Calu3 (cell line): ENCODE measurements around the gene SLC6A9. TPM values are rescaled to one million over a fixed set of nuclear protein-coding genes. Genes with fewer than 3 reads are reported as not detected.

Source experiments
- BruUV-seq: library from RNA; stranded (reverse); fragments of 400-500 nt; replicated peaks from 2 replicates; lab custom pipeline; 2021; lab: Mats Ljungman, UMichigan
- CTCF ChIA-PET: fragments of 300-600 bp; sonication (Branson Sonifier 250); formaldehyde crosslinking; loops from one replicate; lab custom pipeline; 2022; ENCODE audit warnings: antibody characterized with exemption; lab: Charles Lee
- DNase-seq: peaks from one replicate; pipeline ENCODE4 v3.0.0; 2022
- H3K27ac Mint-ChIP-seq: one replicate; pipeline ENCODE4 v1.8.0; 2022; ENCODE audit warnings: mixed read lengths; ENCODE audit not compliant: unreplicated experiment
- H3K27me3 Mint-ChIP-seq: one replicate; pipeline ENCODE4 v1.8.0; 2022; ENCODE audit warnings: mixed read lengths; ENCODE audit not compliant: unreplicated experiment
- H3K36me3 Mint-ChIP-seq: one replicate; pipeline ENCODE4 v1.8.0; 2022; ENCODE audit warnings: mild to moderate bottlenecking, moderate library complexity, mixed read lengths; ENCODE audit not compliant: insufficient read depth, unreplicated experiment
- H3K4me1 Mint-ChIP-seq: one replicate; pipeline ENCODE4 v1.8.0; 2022; ENCODE audit warnings: mild to moderate bottlenecking, low read depth, mixed read lengths; ENCODE audit not compliant: unreplicated experiment
- H3K4me3 Mint-ChIP-seq: one replicate; pipeline ENCODE4 v1.8.0; 2022; ENCODE audit warnings: mild to moderate bottlenecking, low read depth, moderate library complexity, mixed read lengths; ENCODE audit not compliant: unreplicated experiment
- H3K9me3 Mint-ChIP-seq: one replicate; pipeline ENCODE4 v1.8.0; 2022; ENCODE audit warnings: low read depth, mixed read lengths; ENCODE audit not compliant: unreplicated experiment
- intact Hi-C: fragments of 100-400 bp; cut with micrococcal nuclease; formaldehyde crosslinking; loops from one replicate; pipeline ENCODE4 v1.10.0; 2022; ENCODE audit not compliant: unreplicated experiment
- total RNA-seq: library from RNA; stranded (reverse); gene quantifications from 2 replicates; pipeline ENCODE4 v1.2.3, GENCODE V29; 2022
- TF ChIP-seq, protein P1 (sequence below): fragments of 200-600 bp; IDR thresholded peaks from one replicate; pipeline ENCODE4 v1.8.0; 2022; ENCODE audit warnings: antibody characterized with exemption; ENCODE audit not compliant: unreplicated experiment

The SLC6A9 gene
- total RNA-seq, 1 experiment from 2014 or later = 18.2 TPM

DNA sequence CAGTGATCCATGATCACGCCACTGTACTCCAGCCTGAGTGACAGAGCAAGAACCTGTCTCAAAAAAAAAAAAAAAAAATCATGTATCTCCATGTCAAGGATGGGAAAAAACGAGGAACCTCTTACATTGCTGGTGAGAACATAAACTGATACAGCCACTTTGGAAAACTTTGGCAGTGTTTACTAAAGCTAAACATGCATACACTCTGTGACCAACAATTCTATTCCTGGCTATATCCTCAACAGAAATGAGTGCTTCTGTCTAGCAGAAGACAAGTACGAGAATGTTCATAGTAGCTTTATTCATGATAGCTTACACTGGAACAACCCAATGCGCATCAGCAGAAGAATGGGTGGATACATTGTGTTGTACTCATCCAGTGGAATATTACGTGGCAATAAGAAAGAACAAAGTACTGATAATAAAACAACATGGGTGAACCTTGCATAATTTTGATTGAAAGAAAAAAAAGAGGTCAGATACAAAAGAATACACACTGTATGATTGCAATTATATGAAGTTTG lies 31.5 kb upstream of the SLC6A9 start:
- no peaks in the 10 kb centered on the region for H3K36me3 Mint-ChIP-seq
- H3K27me3 Mint-ChIP-seq = no peaks in the 10 kb centered on the region
- no peaks in the 10 kb centered on the region for H3K9me3 Mint-ChIP-seq
- H3K4me3 Mint-ChIP-seq = no peak overlapping the region
- no peak overlapping the region for H3K27ac Mint-ChIP-seq
- no TSS peak for BruUV-seq
- no peak for DNase-seq
- H3K4me1 Mint-ChIP-seq = peaks cover 20% of the 10 kb centered on the region
- TF ChIP-seq, protein P1, sequence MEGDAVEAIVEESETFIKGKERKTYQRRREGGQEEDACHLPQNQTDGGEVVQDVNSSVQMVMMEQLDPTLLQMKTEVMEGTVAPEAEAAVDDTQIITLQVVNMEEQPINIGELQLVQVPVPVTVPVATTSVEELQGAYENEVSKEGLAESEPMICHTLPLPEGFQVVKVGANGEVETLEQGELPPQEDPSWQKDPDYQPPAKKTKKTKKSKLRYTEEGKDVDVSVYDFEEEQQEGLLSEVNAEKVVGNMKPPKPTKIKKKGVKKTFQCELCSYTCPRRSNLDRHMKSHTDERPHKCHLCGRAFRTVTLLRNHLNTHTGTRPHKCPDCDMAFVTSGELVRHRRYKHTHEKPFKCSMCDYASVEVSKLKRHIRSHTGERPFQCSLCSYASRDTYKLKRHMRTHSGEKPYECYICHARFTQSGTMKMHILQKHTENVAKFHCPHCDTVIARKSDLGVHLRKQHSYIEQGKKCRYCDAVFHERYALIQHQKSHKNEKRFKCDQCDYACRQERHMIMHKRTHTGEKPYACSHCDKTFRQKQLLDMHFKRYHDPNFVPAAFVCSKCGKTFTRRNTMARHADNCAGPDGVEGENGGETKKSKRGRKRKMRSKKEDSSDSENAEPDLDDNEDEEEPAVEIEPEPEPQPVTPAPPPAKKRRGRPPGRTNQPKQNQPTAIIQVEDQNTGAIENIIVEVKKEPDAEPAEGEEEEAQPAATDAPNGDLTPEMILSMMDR = no peak
- intact Hi-C loops = no loop called here
- CTCF ChIA-PET = interaction anchor here (0.7 kb wide), 2 partner anchors 10 to 31 kb away, joined by 3 to 6 read pairs; no protein-coding TSS in a partner anchor

DNA sequence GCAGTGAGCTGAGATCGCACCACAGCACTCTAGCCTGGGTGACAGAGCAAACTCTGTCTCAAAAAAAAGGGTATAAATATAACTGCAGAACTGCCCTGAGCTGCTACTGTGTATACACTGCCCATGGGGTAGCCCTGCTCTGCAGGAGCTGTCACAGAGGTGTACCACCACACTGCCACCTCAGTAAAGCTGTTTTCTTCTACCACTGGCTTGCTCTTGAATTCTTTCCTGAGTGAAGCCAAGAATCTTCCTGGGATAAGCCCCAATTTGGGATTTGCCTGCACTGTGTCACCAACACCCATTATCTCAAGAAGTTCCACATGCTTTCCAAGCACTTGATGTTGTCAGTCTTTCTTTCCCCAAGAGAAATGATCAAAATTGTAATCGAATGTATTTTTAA lies 30.6 kb upstream of the SLC6A9 start:
- Mint-ChIP-seq H3K4me1 (peaks cover 11% of the 10 kb centered on the region), H3K27ac (no peak overlapping the region), H3K9me3 (no peaks in the 10 kb centered on the region), H3K36me3 (no peaks in the 10 kb centered on the region), H3K27me3 (no peaks in the 10 kb centered on the region), H3K4me3 (no peak overlapping the region)
- DNase-seq = no peak
- intact Hi-C loops = no loop called here
- CTCF ChIA-PET = interaction anchor here (0.7 kb wide), 1 partner anchor 31 kb away, joined by 6 read pairs; no protein-coding TSS in a partner anchor
- TF ChIP-seq, protein P1 = no peak
- BruUV-seq = no TSS peak

DNA sequence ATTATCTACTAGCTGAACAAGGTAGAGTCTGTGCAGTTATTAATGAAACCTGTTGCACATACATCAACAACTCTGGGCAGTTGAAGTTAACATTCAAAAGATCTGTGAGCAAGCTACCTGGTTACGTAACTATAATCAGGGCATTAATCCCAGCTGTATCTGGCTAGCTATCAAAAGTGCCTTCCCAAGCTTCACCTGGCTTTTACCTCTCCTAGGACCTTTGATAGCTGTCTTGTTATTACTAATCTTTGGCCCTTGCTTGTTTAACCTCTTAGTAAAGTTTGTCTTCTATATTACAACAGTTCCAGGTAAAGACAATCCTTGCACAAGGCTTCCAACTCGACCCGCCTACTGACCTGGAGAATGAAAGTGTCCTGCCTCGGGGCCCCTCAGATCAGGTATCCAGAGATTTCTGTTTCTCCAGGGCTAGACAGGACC lies 29.6 kb upstream of the SLC6A9 start:
- no peaks in the 10 kb centered on the region for H3K9me3 Mint-ChIP-seq
- H3K4me1 Mint-ChIP-seq = peaks cover 11% of the 10 kb centered on the region
- TF ChIP-seq, protein P1 = no peak
- H3K4me3 Mint-ChIP-seq = no peak overlapping the region
- intact Hi-C loops = no loop called here
- no TSS peak for BruUV-seq
- H3K27ac Mint-ChIP-seq = no peak overlapping the region
- no peak for DNase-seq
- CTCF ChIA-PET = no interaction called here
- no peaks in the 10 kb centered on the region for H3K36me3 Mint-ChIP-seq
- H3K27me3 Mint-ChIP-seq = no peaks in the 10 kb centered on the region

DNA sequence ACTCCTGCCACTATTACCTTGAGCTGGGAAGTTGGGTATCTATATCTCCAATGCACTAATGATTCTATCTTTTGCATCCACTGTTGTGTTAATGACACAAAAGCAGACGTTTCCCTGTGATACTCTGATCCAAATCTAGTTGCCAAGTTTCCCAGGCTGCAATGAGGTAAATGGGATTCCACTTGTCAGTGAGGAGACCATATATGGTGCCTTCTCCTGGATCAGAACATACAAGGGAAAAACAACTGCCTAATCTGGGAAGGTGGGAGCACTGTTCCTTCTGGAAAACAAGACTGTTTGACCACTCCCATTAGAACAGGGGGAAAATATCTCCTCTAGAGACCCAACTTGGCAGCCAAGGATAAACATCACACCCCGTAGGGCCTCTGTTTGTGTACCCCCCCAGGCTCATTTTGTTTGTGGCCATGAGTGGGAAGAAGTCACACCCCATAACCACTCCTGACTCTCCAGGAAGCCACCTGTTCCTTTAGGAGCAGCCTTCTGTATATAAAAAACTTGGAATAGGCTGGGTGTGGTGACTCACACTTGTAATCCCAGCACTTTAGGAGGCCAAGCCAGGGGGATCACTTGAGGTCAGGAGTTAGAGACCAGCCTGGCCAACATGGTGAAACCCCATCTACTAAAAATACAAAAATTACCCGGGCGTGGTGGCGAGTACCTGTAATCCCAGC lies 28.5 kb upstream of the SLC6A9 start:
- H3K4me1 Mint-ChIP-seq = peaks cover 11% of the 10 kb centered on the region
- no peak overlapping the region for H3K4me3 Mint-ChIP-seq
- no peaks in the 10 kb centered on the region for H3K36me3 Mint-ChIP-seq
- no TSS peak for BruUV-seq
- DNase-seq = no peak
- no peak overlapping the region for H3K27ac Mint-ChIP-seq
- CTCF ChIA-PET = interaction anchor here (0.6 kb wide), 1 partner anchor 23 kb away, joined by 3 read pairs; no protein-coding TSS in a partner anchor
- TF ChIP-seq, protein P1 = no peak
- no peaks in the 10 kb centered on the region for H3K27me3 Mint-ChIP-seq
- no peaks in the 10 kb centered on the region for H3K9me3 Mint-ChIP-seq
- intact Hi-C loops = no loop called here
